Prostate gland (tissue), 2 donors: ENCODE measurements around the gene PPP1R3E. TPM values are rescaled to one million over a fixed set of nuclear protein-coding genes. Genes with fewer than 3 reads are reported as not detected.

Experiments used
- DNase-seq: peaks from one replicate; pipeline ENCODE4 v3.0.0-alpha.2; 2019; ENCODE audit warnings: low spot score
- H3K27ac ChIP-seq, 2 donors: fragments of 200-600 bp; sonication (generic); 2 replicates each; pipeline ENCODE4 v1.5.1; 2017 to 2019
- H3K27me3 ChIP-seq: fragments of 200-600 bp; sonication (generic); replicated peaks from 2 replicates; pipeline ENCODE4 v1.5.1; 2019; ENCODE audit not compliant: insufficient read depth
- H3K36me3 ChIP-seq, 2 donors: fragments of 200-600 bp; sonication (generic); 1 replicate in 1 of 2; 2 replicates in 1 of 2; pipeline versions ENCODE4 v1.5.1 to v1.8.1; 2017 to 2019
- H3K4me1 ChIP-seq: fragments of 200-600 bp; sonication (generic); replicated peaks from 2 replicates; pipeline ENCODE4 v1.5.1; 2019
- H3K4me3 ChIP-seq, 2 donors: fragments of 200-600 bp; sonication (generic); 2 replicates each; pipeline ENCODE4 v1.5.1; 2017 to 2019
- H3K9me3 ChIP-seq: fragments of 200-600 bp; sonication (generic); 2 replicates; pipeline ENCODE4 v1.5.1; 2017
- CTCF ChIP-seq, 4 experiments: fragments of 200-600 bp in 2 of 4; fragments of 450-650 bp in 2 of 4; sonication (generic) in 2 of 4; IDR thresholded peaks; 1 replicate in 3 of 4; 2 replicates in 1 of 4; pipeline ENCODE4 v1.5.1; 2016 to 2019; ENCODE audit warnings: antibody characterized with exemption in 4 of 4, mild to moderate bottlenecking in 2 of 4, moderate library complexity in 2 of 4
- POLR2A ChIP-seq: fragments of 450-650 bp; IDR thresholded peaks from one replicate; pipeline ENCODE4 v1.6.1; 2016; ENCODE audit warnings: antibody characterized with exemption, mild to moderate bottlenecking
- POLR2AphosphoS5 ChIP-seq: sonication (generic); formaldehyde crosslinking; IDR thresholded peaks from one replicate; pipeline ENCODE4 v1.6.1; 2017; ENCODE audit warnings: antibody characterized with exemption
- WGBS: methylation state at CpG from one replicate; pipeline ENCODE4 v1.1.5; 2018; 5-methylcytosine and 5-hydroxymethylcytosine counted together
- intact Hi-C: fragments of 100-400 bp; cut with DNase I; formaldehyde crosslinking; loops from one replicate; pipeline ENCODE4 v1.14.2; 2022
- total RNA-seq, 2 donors: library from RNA; depleted of rRNA; stranded (reverse); fragments of >200 nt; gene quantifications; one replicate each; pipeline ENCODE4 v1.1.0, GENCODE V29; 2016

The PPP1R3E gene
- total RNA-seq, 2 donors from 2014 or later: 4.9 to 20.2 TPM

- no peak for DNase-seq
- Histone ChIP-seq H3K4me3 (no peak overlapping the region), H3K27ac (no peak overlapping the region), H3K36me3 (no peaks in the 10 kb centered on the region), H3K4me1 (no peaks in the 10 kb centered on the region), H3K9me3 (no peaks in the 10 kb centered on the region), H3K27me3 (no peaks in the 10 kb centered on the region)
- no peak for TF ChIP-seq POLR2AphosphoS5
- no peak for TF ChIP-seq POLR2A
- no peak for TF ChIP-seq CTCF (IDR thresholded peaks at IDR 0.05)
- intact Hi-C loops: no loop called here
- 93% methylated on average over 19 of the region's 19 CpGs for WGBS
Observed at GRCh38 chr14:23347406-23348296, 45.0 kb upstream of the PPP1R3E start.

- WGBS: 80% methylated on average over 26 of the region's 27 CpGs
- TF ChIP-seq POLR2A (no peak), POLR2AphosphoS5 (no peak), CTCF (IDR thresholded peaks at IDR 0.05) (no peak)
- Histone ChIP-seq H3K4me3 (no peak overlapping the region), H3K27ac (no peak overlapping the region), H3K36me3 (no peaks in the 10 kb centered on the region), H3K9me3 (no peaks in the 10 kb centered on the region), H3K4me1 (no peaks in the 10 kb centered on the region), H3K27me3 (no peaks in the 10 kb centered on the region)
- intact Hi-C loops: no loop called here
- no peak for DNase-seq
Observed at GRCh38 chr14:23346693-23347405, 44.2 kb upstream of the PPP1R3E start.

- H3K36me3 ChIP-seq: no peaks in the 10 kb centered on the region
- TF ChIP-seq POLR2A: no peak
- no peak for TF ChIP-seq POLR2AphosphoS5
- TF ChIP-seq CTCF (IDR thresholded peaks at IDR 0.05): no peak
- H3K9me3 ChIP-seq: no peaks in the 10 kb centered on the region
- intact Hi-C loops: no loop called here
- H3K4me3 ChIP-seq: no peak overlapping the region
- no peaks in the 10 kb centered on the region for H3K4me1 ChIP-seq
- 77% methylated on average over 13 of the region's 13 CpGs for WGBS
- no peaks in the 10 kb centered on the region for H3K27me3 ChIP-seq
- no peak overlapping the region for H3K27ac ChIP-seq
- no peak for DNase-seq
Observed at GRCh38 chr14:23345987-23346692, 43.5 kb upstream of the PPP1R3E start.

- intact Hi-C loops: no loop called here
- WGBS: 60% methylated on average over 3 of the region's 3 CpGs
- DNase-seq: no peak
- TF ChIP-seq CTCF (IDR thresholded peaks at IDR 0.05): no peak
- TF ChIP-seq POLR2AphosphoS5: no peak
- TF ChIP-seq POLR2A: no peak
- no peak overlapping the region for H3K27ac ChIP-seq
- H3K36me3 ChIP-seq: no peaks in the 10 kb centered on the region
- no peaks in the 10 kb centered on the region for H3K9me3 ChIP-seq
- no peak overlapping the region for H3K4me3 ChIP-seq
- no peaks in the 10 kb centered on the region for H3K4me1 ChIP-seq
- no peaks in the 10 kb centered on the region for H3K27me3 ChIP-seq
Observed at GRCh38 chr14:23344481-23344880, 41.8 kb upstream of the PPP1R3E start.
